Measurements from ENCODE around the gene AKT1.

DNA sequence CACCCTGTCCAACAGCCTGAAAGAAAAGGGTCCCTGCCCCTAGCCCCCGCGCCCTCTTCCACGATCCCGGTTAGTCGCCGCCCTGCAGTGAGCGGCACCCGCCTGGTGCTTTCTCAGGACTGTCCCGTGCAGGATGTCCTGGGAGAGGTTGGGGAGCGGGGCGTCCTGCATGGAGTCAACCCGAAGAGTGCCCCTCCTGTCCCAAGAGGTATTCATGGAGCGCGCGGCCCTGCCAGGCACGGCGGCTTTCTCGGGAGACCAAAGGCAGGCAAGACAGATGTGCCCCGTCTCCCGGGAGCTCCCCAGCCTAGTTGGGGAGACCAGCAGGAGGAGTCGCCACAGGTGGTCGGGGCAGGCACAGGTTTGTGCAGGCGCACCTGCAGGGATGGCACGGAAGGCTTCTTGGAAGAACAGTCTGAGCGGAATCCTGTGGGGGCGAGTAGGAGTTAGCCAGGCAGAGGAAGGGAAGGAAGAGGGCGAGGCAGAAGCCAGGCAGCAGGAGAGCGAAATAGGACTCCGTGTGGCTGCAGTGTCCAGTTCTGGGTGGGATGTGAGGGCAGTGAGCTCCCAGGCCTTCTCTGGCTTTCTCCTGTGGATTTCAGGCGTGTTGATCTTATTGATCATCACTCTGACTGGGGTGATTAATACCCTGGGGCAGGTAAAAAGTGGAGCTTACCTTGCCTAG, 41.9 kb downstream of the AKT1 start:
- TF ChIP-seq, protein P1, sequence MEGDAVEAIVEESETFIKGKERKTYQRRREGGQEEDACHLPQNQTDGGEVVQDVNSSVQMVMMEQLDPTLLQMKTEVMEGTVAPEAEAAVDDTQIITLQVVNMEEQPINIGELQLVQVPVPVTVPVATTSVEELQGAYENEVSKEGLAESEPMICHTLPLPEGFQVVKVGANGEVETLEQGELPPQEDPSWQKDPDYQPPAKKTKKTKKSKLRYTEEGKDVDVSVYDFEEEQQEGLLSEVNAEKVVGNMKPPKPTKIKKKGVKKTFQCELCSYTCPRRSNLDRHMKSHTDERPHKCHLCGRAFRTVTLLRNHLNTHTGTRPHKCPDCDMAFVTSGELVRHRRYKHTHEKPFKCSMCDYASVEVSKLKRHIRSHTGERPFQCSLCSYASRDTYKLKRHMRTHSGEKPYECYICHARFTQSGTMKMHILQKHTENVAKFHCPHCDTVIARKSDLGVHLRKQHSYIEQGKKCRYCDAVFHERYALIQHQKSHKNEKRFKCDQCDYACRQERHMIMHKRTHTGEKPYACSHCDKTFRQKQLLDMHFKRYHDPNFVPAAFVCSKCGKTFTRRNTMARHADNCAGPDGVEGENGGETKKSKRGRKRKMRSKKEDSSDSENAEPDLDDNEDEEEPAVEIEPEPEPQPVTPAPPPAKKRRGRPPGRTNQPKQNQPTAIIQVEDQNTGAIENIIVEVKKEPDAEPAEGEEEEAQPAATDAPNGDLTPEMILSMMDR (IDR thresholded peaks at IDR 0.05; ENCODE audit: low read depth, low read length, missing input control): no peak
- TF ChIP-seq GABPA (IDR thresholded peaks at IDR 0.05 in 1 of 2, conservative IDR thresholded peaks at IDR 0.05 in 1 of 2) (no peak), YY1 (IDR thresholded peaks at IDR 0.05) (no peak), EGR1 (IDR thresholded peaks at IDR 0.05; ENCODE audit: low read depth in 2 of 2) (no peak), FOXA2 (IDR thresholded peaks at IDR 0.05) (no peak), RAD21 (IDR thresholded peaks at IDR 0.05) (no peak), FOXA1 (IDR thresholded peaks at IDR 0.05) (peak; percentile 4), RXRA (IDR thresholded peaks at IDR 0.05) (no peak)
- TF ChIP-seq, protein P2, sequence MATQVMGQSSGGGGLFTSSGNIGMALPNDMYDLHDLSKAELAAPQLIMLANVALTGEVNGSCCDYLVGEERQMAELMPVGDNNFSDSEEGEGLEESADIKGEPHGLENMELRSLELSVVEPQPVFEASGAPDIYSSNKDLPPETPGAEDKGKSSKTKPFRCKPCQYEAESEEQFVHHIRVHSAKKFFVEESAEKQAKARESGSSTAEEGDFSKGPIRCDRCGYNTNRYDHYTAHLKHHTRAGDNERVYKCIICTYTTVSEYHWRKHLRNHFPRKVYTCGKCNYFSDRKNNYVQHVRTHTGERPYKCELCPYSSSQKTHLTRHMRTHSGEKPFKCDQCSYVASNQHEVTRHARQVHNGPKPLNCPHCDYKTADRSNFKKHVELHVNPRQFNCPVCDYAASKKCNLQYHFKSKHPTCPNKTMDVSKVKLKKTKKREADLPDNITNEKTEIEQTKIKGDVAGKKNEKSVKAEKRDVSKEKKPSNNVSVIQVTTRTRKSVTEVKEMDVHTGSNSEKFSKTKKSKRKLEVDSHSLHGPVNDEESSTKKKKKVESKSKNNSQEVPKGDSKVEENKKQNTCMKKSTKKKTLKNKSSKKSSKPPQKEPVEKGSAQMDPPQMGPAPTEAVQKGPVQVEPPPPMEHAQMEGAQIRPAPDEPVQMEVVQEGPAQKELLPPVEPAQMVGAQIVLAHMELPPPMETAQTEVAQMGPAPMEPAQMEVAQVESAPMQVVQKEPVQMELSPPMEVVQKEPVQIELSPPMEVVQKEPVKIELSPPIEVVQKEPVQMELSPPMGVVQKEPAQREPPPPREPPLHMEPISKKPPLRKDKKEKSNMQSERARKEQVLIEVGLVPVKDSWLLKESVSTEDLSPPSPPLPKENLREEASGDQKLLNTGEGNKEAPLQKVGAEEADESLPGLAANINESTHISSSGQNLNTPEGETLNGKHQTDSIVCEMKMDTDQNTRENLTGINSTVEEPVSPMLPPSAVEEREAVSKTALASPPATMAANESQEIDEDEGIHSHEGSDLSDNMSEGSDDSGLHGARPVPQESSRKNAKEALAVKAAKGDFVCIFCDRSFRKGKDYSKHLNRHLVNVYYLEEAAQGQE (IDR thresholded peaks at IDR 0.05): no peak
- TF ChIP-seq, protein P3, sequence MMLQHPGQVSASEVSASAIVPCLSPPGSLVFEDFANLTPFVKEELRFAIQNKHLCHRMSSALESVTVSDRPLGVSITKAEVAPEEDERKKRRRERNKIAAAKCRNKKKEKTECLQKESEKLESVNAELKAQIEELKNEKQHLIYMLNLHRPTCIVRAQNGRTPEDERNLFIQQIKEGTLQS (IDR thresholded peaks at IDR 0.05): no peak
- TF ChIP-seq, protein P4, sequence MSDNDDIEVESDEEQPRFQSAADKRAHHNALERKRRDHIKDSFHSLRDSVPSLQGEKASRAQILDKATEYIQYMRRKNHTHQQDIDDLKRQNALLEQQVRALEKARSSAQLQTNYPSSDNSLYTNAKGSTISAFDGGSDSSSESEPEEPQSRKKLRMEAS (IDR thresholded peaks at IDR 0.05): no peak

All from liver (tissue), 3 donors.